Uterus (tissue), 2 donors: Measurements from ENCODE around the gene INO80.

Source experiments
- CTCF ChIP-seq, 4 experiments: fragments of 200-600 bp in 2 of 4; fragments of 450-650 bp in 2 of 4; sonication (generic) in 2 of 4; IDR thresholded peaks; one replicate each; pipeline ENCODE4 v1.5.1; 2016 to 2019; ENCODE audit warnings: antibody characterized with exemption in 4 of 4, mild to moderate bottlenecking in 2 of 4, moderate library complexity in 1 of 4
- POLR2A ChIP-seq, 2 donors: fragments of 450-650 bp; IDR thresholded peaks; one replicate each; pipeline ENCODE4 v1.6.1; 2016; ENCODE audit warnings: antibody characterized with exemption in 2 of 2, mild to moderate bottlenecking in 1 of 2, moderate library complexity in 1 of 2

GRCh38 chr15:40990080-40990479, 126.0 kb downstream of the INO80 start:
- TF ChIP-seq CTCF (IDR thresholded peaks at IDR 0.05) (no peak), POLR2A (IDR thresholded peaks at IDR 0.05) (no peak)
